HT-29 (cell line): ENCODE measurements around the gene DMRTC2. TPM values are rescaled to one million over a fixed set of nuclear protein-coding genes. Genes with fewer than 3 reads are reported as not detected.
"Not testable (repeated sequence)": the region's sequence is repeated elsewhere in the genome, so short reads cannot be mapped to it uniquely, and the experiment has no call there.

Experiments used
- DNase-seq: peaks from one replicate; pipeline ENCODE4 v3.0.0-alpha.2; 2015; ENCODE audit warnings: low spot score
- total RNA-seq: library from RNA; depleted of rRNA; stranded (reverse); fragments of >200 nt; shearing (Covaris generic); gene quantifications from 2 replicates; pipeline ENCODE4 v1.2.3, GENCODE V29; 2014

DMRTC2 gene
- total RNA-seq, 1 experiment from 2014 or later: not detected

DNA sequence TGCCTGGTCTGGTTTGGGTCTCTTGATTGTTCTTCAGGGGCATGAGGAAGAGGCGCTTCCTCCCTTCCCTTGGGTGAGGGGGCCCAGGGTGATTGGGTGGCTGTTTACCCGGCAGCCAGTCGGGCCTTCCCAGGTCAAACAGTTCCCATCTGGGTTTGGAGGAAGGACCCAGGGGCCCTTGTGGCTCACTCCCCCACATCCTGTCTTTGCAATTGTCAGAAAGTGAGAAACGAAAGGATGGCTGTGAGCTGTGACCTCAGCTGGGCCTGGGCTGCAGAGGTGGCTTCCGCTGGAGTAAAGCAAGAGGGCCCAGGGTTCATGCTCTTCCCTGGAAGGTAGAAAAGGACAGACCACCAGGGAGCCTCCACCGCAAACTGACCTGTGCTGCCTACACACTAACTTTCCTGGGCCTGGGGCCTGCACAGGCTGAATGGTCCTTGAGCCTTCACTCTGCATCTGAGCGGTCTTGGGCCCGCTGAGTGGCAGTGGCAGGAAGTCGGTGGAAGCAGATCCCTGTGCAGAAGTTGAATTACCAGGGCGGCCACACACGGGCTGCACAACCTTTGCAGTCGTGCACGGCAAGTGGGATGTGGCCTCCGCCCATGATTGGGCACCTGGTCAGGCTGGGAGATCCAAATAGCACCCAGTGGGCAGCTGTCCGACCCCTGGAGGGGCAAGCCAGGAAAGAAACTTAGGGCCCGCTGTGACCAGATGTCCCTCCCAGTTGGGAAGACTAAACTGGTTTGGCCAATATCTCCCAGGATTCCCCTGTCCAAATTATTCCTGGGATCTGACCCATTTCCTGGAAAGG, 26.9 kb downstream of the DMRTC2 start:
- DNase-seq: peak; percentile 35

GRCh38 chr19:41872384-41872774, 27.5 kb downstream of the DMRTC2 start:
- peak; percentile 45 for DNase-seq

GRCh38 chr19:41872775-41873647, 28.2 kb downstream of the DMRTC2 start:
- DNase-seq: peak; percentile 99

GRCh38 chr19:41875973-41876372, 31.1 kb downstream of the DMRTC2 start:
- DNase-seq: not testable (repeated sequence)

DNA sequence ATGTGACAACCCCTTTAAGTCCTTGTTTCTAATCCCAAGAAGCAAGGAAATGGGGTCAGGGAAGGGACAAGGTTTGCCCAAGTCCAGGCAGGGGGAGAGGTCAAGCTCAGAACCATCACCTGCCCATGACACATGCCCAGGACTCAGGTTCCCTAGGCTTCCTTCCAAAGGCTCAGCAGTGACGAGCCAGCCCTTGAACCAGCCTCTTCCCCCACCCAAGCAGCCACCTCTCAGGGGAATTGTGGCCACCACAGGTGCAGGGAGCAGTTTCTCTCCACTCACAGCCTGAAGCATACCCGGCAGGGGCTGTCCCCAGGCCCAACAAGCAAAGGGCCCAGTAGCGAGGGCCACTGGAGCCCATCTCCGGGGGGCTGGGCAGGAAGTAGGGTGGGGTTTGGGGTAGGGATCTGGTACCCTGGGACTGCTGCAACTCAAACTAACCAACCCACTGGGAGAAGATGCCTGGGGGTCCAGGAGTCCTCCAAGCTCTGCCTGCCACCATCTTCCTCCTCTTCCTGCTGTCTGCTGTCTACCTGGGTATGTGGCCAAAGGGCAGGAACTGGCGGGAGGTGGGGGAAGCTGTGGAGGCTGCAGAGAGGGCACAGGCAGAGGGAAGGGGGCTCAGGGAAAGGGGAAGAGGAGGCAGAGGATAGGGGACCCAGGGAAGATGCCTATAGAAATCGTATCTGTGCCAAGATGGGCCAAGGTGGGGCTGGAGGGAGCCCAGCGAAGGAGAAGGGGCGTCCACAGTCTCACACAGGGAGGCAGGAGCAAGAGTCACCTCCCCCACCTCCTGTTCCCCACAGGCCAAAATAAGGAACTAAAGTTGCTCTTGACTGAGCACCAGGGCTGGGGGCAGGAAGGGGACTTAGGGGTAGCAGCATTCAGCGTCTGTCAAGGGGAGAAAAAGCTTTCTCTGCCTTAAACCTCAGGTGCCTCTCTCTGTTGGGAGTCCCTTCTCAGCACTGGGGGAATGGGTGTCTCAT, 32.3 kb downstream of the DMRTC2 start, which contains the start of gene CD79A:
Gene CD79A (plus strand): TSS at position 433 of the 986 bp plus-strand sequence. CDS start 26 bp downstream, at position 459.
- DNase-seq: peak; percentile 1

- peak; percentile 1 for DNase-seq
These were observed 33.4 kb downstream of the DMRTC2 start for GRCh38 chr19:41877916-41878905.

- DNase-seq: no peak
These were observed 34.2 kb downstream of the DMRTC2 start for GRCh38 chr19:41879080-41879479.

GRCh38 chr19:41879670-41880328, 35.0 kb downstream of the DMRTC2 start:
- DNase-seq: peak; percentile 1

DNA sequence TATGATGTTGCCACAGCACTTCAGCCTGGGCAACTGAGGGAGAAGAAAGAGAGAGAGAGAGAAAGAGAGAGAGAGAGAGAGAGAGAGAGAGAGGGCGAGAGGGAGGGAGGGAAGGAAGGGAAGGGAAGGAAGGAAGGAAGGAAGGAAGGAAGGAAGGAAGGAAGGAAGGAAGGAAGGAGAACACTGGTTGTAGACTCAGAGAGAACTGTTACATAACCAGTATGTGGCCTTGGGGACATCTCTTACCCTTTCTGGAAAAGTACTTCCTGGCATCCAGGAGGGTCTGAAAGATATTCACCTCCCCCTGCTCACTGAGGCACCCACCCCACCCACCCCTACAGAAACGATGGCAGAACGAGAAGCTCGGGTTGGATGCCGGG, 35.5 kb downstream of the DMRTC2 start:
- DNase-seq: no peak

DNA sequence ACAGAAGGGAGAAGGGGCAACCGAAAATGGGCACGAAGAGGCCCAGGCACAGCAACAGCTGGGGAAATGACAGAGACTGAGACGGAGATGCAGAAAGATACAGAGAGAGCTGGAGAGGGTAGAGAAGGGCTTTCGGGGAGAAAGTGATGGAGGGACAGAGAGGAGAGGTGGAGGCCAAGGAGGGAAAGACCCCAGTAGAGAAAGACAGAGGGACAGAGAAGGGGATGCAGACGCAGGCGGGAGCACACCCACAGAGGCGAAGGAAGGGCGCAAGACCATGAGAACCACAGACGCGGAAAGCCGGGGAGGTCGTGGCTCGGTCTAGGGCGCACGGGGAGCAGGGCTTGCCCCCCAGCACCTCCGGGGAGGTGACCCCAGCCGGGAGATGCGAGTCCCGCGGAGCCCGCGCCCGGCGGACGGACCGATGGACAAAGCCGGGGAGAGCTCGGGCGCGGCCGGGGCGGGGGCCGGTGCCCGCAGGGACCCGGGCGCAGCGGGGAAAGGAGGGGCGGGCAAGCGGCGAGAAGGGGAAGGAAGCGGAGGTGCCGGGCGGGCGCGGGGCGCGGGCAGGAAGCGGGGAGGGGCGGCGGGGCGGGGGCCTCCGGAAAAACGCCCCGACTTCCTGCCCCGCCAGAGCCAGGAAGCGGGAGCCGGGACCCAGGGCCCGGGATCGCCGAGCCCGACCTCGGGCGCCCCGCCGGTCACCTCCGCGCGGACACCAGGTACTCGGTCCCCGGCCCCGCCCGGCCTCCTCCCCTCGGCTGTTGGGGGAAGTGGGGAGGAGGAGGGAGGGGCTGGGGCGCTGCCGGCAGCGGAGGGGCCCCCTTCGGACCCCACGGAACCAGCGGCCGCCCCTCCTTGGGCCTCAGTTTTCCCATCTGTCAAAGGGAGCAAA, 38.0 kb downstream of the DMRTC2 start, which contains the start of gene ARHGEF1:
Gene ARHGEF1 (plus strand): TSS at position 617 of the 895 bp plus-strand sequence. CDS start 4,899 bp downstream, outside the sequence.
- DNase-seq: peak; percentile 67

DNA sequence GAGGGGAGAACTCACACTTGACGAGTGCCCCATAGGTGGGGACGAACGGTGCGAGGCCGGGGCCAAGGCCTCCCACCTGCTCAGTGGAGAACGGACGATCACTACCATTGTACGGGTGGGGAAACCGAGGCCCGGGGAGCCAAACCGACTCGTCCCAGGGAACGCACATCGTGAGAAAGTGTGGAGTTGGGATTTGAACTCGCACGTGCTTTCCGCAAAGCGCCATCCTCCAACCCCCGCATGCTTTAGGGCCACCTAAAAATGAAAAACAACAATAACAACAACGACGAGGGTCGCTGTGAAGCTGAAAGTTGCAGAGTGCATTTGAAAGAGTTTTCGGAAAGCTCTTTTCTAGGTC, 38.6 kb downstream of the DMRTC2 start:
- no peak for DNase-seq

- peak; percentile 100 for DNase-seq
These were observed 39.2 kb downstream of the DMRTC2 start for GRCh38 chr19:41883821-41884733.

GRCh38 chr19:41886761-41887710, 42.2 kb downstream of the DMRTC2 start:
- peak; percentile 71 for DNase-seq

DNA sequence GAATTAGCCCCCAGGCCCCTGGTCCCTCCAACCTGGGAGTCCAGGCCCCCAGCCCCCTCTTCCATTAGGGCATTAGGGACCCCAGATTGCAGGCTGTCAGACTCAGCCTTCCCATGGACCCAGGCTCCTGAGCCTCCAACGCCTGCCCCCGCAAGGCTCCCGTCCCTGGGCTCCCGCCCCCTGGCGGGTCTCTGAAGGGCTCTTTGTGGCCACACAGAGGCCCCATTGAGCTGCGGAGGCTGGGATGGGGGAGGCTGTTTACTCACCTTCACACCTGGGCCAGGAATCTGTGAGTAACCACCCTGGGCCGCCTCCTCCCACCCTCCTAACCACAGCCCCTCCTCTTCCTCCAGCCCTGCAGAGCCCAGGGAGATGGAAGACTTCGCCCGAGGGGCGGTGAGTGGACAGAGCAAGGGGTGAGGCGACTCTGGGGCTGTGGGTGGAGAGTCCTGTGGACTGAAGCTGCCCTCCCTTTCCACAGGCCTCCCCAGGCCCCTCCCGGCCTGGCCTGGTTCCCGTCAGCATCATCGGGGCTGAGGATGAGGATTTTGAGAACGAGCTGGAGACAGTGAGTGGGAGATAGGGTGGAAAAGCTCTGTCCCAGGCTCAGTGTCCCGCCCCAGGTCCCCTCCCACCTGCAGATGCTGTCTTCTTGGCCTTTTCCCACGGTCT, 43.0 kb downstream of the DMRTC2 start:
- peak; percentile 100 for DNase-seq

DNA sequence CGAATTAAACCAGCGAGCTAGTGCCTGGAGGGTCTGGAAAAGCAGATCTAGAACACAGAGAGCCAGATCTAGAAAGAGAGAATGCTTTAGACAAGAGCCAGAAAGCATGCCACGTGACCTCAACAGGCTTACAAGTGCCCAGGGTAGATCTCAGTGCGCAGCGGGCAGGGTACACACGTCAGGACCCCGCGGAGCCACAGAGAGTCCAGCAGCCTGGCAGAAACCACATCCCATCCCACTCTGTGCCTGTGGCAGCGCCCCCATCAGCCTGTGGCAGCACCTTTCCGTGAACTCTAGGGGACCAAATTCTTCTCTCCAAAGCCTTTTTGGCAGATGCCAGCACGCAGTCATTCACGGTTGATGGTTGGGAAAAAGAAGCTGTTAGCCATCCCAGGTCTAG, 44.1 kb downstream of the DMRTC2 start:
- DNase-seq: no peak
